Measurements from ENCODE around the gene EXOC7. TPM values are rescaled to one million over a fixed set of nuclear protein-coding genes. Genes with fewer than 3 reads are reported as not detected.

The EXOC7 gene
- total RNA-seq, 2 experiments from 2014 or later, result 88.1 to 90.6 TPM

DNA sequence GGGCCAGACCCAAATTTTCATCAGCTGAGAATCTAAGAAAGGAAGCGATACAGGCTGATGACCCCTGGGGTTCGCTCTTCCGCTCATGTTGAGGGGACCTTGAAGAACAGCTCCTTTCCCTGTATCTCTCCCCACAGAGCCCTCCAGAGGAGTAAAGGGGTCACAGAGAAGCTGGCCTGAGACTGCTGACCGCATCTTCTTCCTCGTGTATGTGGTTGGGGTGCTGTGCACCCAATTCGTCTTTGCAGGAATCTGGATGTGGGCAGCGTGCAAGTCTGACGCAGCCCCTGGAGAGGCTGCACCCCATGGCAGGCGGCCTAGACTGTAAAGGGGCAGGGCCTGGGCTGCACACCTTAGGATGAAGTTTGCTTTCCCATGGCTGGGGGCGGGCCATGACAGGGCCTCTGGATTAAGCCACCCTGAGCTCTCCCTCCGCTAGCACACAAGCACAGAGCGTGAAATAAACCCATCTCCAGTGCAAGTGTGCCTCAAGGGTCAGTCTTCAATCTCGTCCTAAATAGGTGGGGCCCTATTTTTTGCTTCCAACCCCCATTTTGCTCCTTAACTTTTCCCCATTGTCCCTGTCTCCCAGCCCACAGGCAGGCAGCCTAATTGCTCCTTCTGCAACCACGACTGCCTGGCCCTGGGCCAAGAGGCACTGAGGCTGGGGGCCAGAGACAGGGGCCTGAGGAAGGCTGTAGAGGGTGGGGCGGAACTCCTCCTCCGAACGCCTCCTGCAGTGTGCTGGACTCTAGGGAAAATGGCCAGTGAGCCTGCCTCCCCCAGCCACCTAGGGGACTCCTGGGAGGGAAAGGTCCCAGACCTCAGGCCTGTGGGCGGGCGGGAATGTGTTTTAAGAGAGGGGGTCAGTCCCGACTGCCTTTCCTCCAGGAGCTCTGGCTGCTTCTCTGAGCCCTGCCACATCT is 21.0 kb downstream of the EXOC7 start:
- intact Hi-C loops (cut with DNase I, micrococcal nuclease), result no loop called here

DNA sequence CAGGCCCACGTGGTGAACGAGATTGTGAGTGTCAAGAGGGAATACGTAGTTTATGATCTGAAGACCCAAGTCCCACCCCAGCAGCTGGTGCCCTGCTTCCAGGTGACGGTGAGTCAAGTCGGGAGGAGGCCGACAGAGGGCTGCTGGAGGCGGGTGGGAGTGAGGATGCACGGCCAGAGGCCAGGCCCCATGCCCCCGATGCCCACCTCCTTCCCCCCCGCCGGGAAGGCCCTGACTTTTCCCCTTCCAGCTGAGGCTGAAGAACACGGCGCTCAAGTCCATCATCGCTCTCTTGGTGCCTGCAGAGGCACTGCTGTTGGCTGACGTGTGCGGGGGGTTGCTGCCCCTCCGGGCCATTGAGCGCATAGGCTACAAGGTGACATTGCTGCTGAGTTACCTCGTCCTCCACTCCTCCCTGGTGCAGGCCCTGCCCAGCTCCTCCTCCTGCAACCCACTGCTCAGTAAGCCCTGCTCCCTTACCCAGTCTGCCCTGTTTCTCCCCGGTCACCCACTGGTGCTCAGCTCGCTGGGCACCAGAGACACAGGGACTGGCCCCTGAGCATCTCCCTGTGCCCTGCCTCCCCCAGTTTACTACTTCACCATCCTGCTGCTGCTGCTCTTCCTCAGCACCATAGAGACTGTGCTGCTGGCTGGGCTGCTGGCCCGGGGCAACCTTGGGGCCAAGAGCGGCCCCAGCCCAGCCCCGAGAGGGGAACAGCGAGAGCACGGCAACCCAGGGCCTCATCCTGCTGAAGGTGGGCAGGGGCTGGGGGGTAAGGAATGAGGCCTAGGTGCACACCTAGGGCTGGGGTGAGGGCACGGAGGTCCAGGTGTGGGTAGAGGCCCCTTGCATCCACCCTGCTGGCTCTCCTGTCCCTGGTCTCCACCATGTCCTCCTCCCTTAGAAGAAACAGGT is 22.0 kb downstream of the EXOC7 start:
- Mint-ChIP-seq H3K9me3 (no peaks in the 10 kb centered on the region), H3K27me3 (peaks cover 13% of the 10 kb centered on the region), H3K4me3 (no peak overlapping the region), H3K4me1 (ENCODE audit: low read depth) (peaks cover 30% of the 10 kb centered on the region), H3K27ac (peak overlapping the region; percentile 49), H3K36me3 (ENCODE audit: low read depth) (peaks cover 26% of the 10 kb centered on the region)
- H3K4me3 ChIP-seq (ENCODE audit: low read length), result no peak overlapping the region
- no peak for ATAC-seq (ENCODE audit: poor library complexity)
- H3K36me3 ChIP-seq (ENCODE audit: insufficient read depth, low read length), result peaks cover 42% of the 10 kb centered on the region
- H3K27me3 ChIP-seq (ENCODE audit: control insufficient read depth in 1 of 2, insufficient read depth in 2 of 2, low read length in 2 of 2), result peaks cover 5 to 6% of the 10 kb centered on the region in 2 experiments
- no peak for DNase-seq
- no peaks in the 10 kb centered on the region for H3K9me3 ChIP-seq (ENCODE audit: control insufficient read depth in 1 of 2, insufficient read depth in 1 of 2, low read length in 2 of 2)
- no peak overlapping the region for H3K27ac ChIP-seq (ENCODE audit: low read depth in 1 of 2, low read length in 2 of 2)
- CTCF ChIA-PET, result no interaction called here
- POLR2A ChIA-PET, result interaction anchor here (0.6 to 1.1 kb wide), 2 partner anchors 22 to 301 kb away, joined by 3 to 4 read pairs; partner anchors contain the start of gene EXOC7
- H3K4me1 ChIP-seq (ENCODE audit: insufficient read depth, low read length), result peaks cover 35% of the 10 kb centered on the region
- intact Hi-C loops (cut with DNase I, micrococcal nuclease), result no loop called here
- TF ChIP-seq, protein P1, sequence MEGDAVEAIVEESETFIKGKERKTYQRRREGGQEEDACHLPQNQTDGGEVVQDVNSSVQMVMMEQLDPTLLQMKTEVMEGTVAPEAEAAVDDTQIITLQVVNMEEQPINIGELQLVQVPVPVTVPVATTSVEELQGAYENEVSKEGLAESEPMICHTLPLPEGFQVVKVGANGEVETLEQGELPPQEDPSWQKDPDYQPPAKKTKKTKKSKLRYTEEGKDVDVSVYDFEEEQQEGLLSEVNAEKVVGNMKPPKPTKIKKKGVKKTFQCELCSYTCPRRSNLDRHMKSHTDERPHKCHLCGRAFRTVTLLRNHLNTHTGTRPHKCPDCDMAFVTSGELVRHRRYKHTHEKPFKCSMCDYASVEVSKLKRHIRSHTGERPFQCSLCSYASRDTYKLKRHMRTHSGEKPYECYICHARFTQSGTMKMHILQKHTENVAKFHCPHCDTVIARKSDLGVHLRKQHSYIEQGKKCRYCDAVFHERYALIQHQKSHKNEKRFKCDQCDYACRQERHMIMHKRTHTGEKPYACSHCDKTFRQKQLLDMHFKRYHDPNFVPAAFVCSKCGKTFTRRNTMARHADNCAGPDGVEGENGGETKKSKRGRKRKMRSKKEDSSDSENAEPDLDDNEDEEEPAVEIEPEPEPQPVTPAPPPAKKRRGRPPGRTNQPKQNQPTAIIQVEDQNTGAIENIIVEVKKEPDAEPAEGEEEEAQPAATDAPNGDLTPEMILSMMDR (IDR thresholded peaks at IDR 0.05), result no peak

More for the DNA sequence above, 21.0 kb downstream of the EXOC7 start:
- peaks cover under 1 to 1% of the 10 kb centered on the region in 2 experiments for H3K27me3 ChIP-seq (ENCODE audit: control insufficient read depth in 1 of 2, insufficient read depth in 2 of 2, low read length in 2 of 2)
- H3K4me1 ChIP-seq (ENCODE audit: insufficient read depth, low read length), result peaks cover 24% of the 10 kb centered on the region
- CTCF ChIA-PET, result no interaction called here
- H3K4me3 ChIP-seq (ENCODE audit: low read length), result no peak overlapping the region
- no peak for ATAC-seq (ENCODE audit: poor library complexity)
- DNase-seq, result no peak
- POLR2A ChIA-PET, result no interaction called here
- TF ChIP-seq, protein P1 (IDR thresholded peaks at IDR 0.05), result no peak
- Mint-ChIP-seq H3K4me3 (no peak overlapping the region), H3K27ac (peak overlapping the region; percentile 49), H3K4me1 (ENCODE audit: low read depth) (peaks cover 20% of the 10 kb centered on the region), H3K36me3 (ENCODE audit: low read depth) (peaks cover 35% of the 10 kb centered on the region), H3K9me3 (no peaks in the 10 kb centered on the region), H3K27me3 (peaks cover 3% of the 10 kb centered on the region)
- H3K9me3 ChIP-seq (ENCODE audit: control insufficient read depth in 1 of 2, insufficient read depth in 1 of 2, low read length in 2 of 2), result no peaks in the 10 kb centered on the region
- peaks cover 52% of the 10 kb centered on the region for H3K36me3 ChIP-seq (ENCODE audit: insufficient read depth, low read length)
- H3K27ac ChIP-seq (ENCODE audit: low read depth in 1 of 2, low read length in 2 of 2), result no peak overlapping the region

DNA sequence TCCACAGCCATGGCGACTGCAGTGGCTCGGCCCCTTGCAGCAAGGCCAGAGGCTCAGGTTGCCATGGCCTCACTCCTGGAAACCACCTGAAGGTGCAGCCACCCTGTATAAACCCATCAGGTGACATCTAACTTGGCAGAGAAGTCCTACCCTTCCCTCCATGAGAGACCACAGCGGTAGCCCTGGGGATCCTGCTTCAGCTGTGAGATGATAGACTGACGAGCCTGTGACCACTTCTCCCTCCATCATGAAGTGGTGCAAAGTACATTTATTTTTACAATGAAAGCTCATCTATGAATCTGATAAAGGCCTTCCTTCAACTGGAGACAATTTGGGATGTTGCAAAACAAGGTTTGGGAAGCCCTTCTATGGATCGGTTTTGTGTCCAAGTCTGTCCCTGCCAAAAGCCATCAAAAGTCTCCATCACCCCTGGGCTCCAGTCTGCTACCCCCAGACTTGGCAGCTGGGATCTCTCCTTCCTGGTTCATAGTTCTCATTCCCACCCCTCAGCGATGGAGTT is 22.8 kb downstream of the EXOC7 start:
- peak overlapping the region; percentile 49 for H3K27ac Mint-ChIP-seq
- intact Hi-C loops (cut with DNase I, micrococcal nuclease), result no loop called here
- peaks cover 37% of the 10 kb centered on the region for H3K4me1 Mint-ChIP-seq (ENCODE audit: low read depth)
- no peak overlapping the region for H3K4me3 Mint-ChIP-seq
- Histone ChIP-seq H3K9me3 (ENCODE audit: control insufficient read depth in 1 of 2, insufficient read depth in 1 of 2, low read length in 2 of 2) (peaks cover 0 to 5% of the 10 kb centered on the region in 2 experiments), H3K27ac (ENCODE audit: low read depth in 1 of 2, low read length in 2 of 2) (no peak overlapping the region), H3K4me1 (ENCODE audit: insufficient read depth, low read length) (peaks cover 42% of the 10 kb centered on the region), H3K27me3 (ENCODE audit: control insufficient read depth in 1 of 2, insufficient read depth in 2 of 2, low read length in 2 of 2) (peaks cover 11 to 13% of the 10 kb centered on the region in 2 experiments), H3K36me3 (ENCODE audit: insufficient read depth, low read length) (peaks cover 35% of the 10 kb centered on the region), H3K4me3 (ENCODE audit: low read length) (no peak overlapping the region)
- peaks cover 20% of the 10 kb centered on the region for H3K27me3 Mint-ChIP-seq
- no peaks in the 10 kb centered on the region for H3K9me3 Mint-ChIP-seq
- CTCF ChIA-PET, result interaction anchor here (1.4 to 1.6 kb wide), 2 partner anchors 67 to 199 kb away, joined by 3 to 4 read pairs; no protein-coding TSS in a partner anchor
- ATAC-seq (ENCODE audit: poor library complexity) (no peak), DNase-seq (no peak)
- peaks cover 19% of the 10 kb centered on the region for H3K36me3 Mint-ChIP-seq (ENCODE audit: low read depth)
- POLR2A ChIA-PET, result interaction anchor here (0.6 to 1.1 kb wide), 4 partner anchors 23 to 304 kb away, joined by 3 to 4 read pairs (median 4); partner anchors contain the start of gene EXOC7
- TF ChIP-seq, protein P1 (IDR thresholded peaks at IDR 0.05), result no peak
